ENCODE measurements around the gene TMEM72.

- TF ChIP-seq CTCF (IDR thresholded peaks at IDR 0.05) = no peak
- TF ChIP-seq POLR2AphosphoS5 (IDR thresholded peaks at IDR 0.05) = no peak
- no peak for TF ChIP-seq POLR2A (IDR thresholded peaks at IDR 0.05)
Measured at GRCh38 chr10:44864051-44864450, 47.1 kb upstream of the TMEM72 start.

Data from breast epithelium (tissue), 3 donors.